Measurements from ENCODE around the gene TIFAB. TPM values are rescaled to one million over a fixed set of nuclear protein-coding genes. Genes with fewer than 3 reads are reported as not detected.

The TIFAB gene
- total RNA-seq, 1 donor from 2014 or later: not detected

GRCh38 chr5:135430135-135430437, 22.1 kb downstream of the TIFAB start:
- Histone ChIP-seq H3K27ac (no peak overlapping the region), H3K27me3 (no peaks in the 10 kb centered on the region), H3K4me3 (no peak overlapping the region), H3K36me3 (no peaks in the 10 kb centered on the region), H3K4me1 (no peaks in the 10 kb centered on the region), H3K9me3 (no peaks in the 10 kb centered on the region)
- DNase-seq (ENCODE audit: extremely low spot score in 2 of 2): no peak
- TF ChIP-seq POLR2AphosphoS5 (IDR thresholded peaks at IDR 0.05; ENCODE audit: insufficient read depth in 1 of 2, low read depth in 1 of 2): no peak
- TF ChIP-seq POLR2A (IDR thresholded peaks at IDR 0.05): no peak
- no peak for TF ChIP-seq CTCF (IDR thresholded peaks at IDR 0.05)
- intact Hi-C loops (cut with DNase I): no loop called here

- H3K4me1 ChIP-seq: no peaks in the 10 kb centered on the region
- no peaks in the 10 kb centered on the region for H3K36me3 ChIP-seq
- intact Hi-C loops (cut with DNase I): no loop called here
- no peaks in the 10 kb centered on the region for H3K9me3 ChIP-seq
- no peak for DNase-seq (ENCODE audit: extremely low spot score in 2 of 2)
- no peaks in the 10 kb centered on the region for H3K27me3 ChIP-seq
- TF ChIP-seq CTCF (IDR thresholded peaks at IDR 0.05): no peak
- TF ChIP-seq POLR2AphosphoS5 (IDR thresholded peaks at IDR 0.05; ENCODE audit: insufficient read depth in 1 of 2, low read depth in 1 of 2): no peak
- H3K27ac ChIP-seq: no peak overlapping the region
- H3K4me3 ChIP-seq: no peak overlapping the region
Measured at GRCh38 chr5:135429301-135430134, 22.6 kb downstream of the TIFAB start.

- Histone ChIP-seq H3K27ac (no peak overlapping the region), H3K9me3 (no peaks in the 10 kb centered on the region), H3K4me3 (no peak overlapping the region), H3K4me1 (no peaks in the 10 kb centered on the region), H3K36me3 (no peaks in the 10 kb centered on the region), H3K27me3 (no peaks in the 10 kb centered on the region)
- no peak for TF ChIP-seq POLR2A (IDR thresholded peaks at IDR 0.05)
- no peak for TF ChIP-seq CTCF (IDR thresholded peaks at IDR 0.05)
- TF ChIP-seq POLR2AphosphoS5 (IDR thresholded peaks at IDR 0.05; ENCODE audit: insufficient read depth in 1 of 2, low read depth in 1 of 2): no peak
- no peak for DNase-seq (ENCODE audit: extremely low spot score in 2 of 2)
- intact Hi-C loops (cut with DNase I): no loop called here
Measured at GRCh38 chr5:135428586-135428985, 23.6 kb downstream of the TIFAB start.

GRCh38 chr5:135426102-135427082, 25.8 kb downstream of the TIFAB start:
- Histone ChIP-seq H3K9me3 (no peaks in the 10 kb centered on the region), H3K27me3 (no peaks in the 10 kb centered on the region), H3K27ac (no peak overlapping the region), H3K4me3 (no peak overlapping the region), H3K4me1 (no peaks in the 10 kb centered on the region), H3K36me3 (no peaks in the 10 kb centered on the region)
- intact Hi-C loops (cut with DNase I): no loop called here
- no peak for DNase-seq (ENCODE audit: extremely low spot score in 2 of 2)
- TF ChIP-seq POLR2AphosphoS5 (IDR thresholded peaks at IDR 0.05; ENCODE audit: insufficient read depth in 1 of 2, low read depth in 1 of 2) (no peak), POLR2A (IDR thresholded peaks at IDR 0.05) (no peak), CTCF (IDR thresholded peaks at IDR 0.05) (no peak)
